Tibial nerve (tissue), 4 donors: Measurements from ENCODE around the gene PCBD2. TPM values are rescaled to one million over a fixed set of nuclear protein-coding genes. Genes with fewer than 3 reads are reported as not detected.

ENCODE experiments used
- DNase-seq, 2 donors: peaks; one replicate each; pipeline ENCODE4 v3.0.0-alpha.2; 2019; ENCODE audit warnings: low spot score in 2 of 2
- H3K27ac ChIP-seq, 4 donors: fragments of 200-600 bp; sonication (generic) in 3 of 4; one replicate each; pipeline ENCODE4 v1.5.1; 2017 to 2019; ENCODE audit warnings: mild to moderate bottlenecking in 1 of 4
- H3K27me3 ChIP-seq, 2 donors: fragments of 200-600 bp; sonication (generic) in 1 of 2; one replicate each; pipeline versions ENCODE4 v1.5.1 to v1.6.0; 2017 to 2019
- H3K36me3 ChIP-seq, 3 donors: fragments of 200-600 bp; sonication (generic); one replicate each; pipeline ENCODE4 v1.5.1; 2018 to 2019
- H3K4me1 ChIP-seq, 4 donors: fragments of 200-600 bp; sonication (generic) in 3 of 4; one replicate each; pipeline ENCODE4 v1.5.1; 2017 to 2019
- H3K4me3 ChIP-seq, 4 donors: fragments of 200-600 bp; sonication (generic) in 3 of 4; one replicate each; pipeline ENCODE4 v1.5.1; 2017 to 2019; ENCODE audit warnings: mild to moderate bottlenecking in 1 of 4, moderate library complexity in 1 of 4
- H3K9me3 ChIP-seq, 4 donors: fragments of 200-600 bp; sonication (generic) in 3 of 4; one replicate each; pipeline ENCODE4 v1.5.1; 2017 to 2019
- CTCF ChIP-seq, 5 experiments: fragments of 200-600 bp in 3 of 5; fragments of 450-650 bp in 2 of 5; sonication (generic) in 3 of 5; IDR thresholded peaks; one replicate each; pipeline ENCODE4 v1.5.1; 2016 to 2019; ENCODE audit warnings: antibody characterized with exemption in 5 of 5, mild to moderate bottlenecking in 3 of 5, moderate library complexity in 2 of 5
- EP300 ChIP-seq, 2 donors: sonication (generic); formaldehyde crosslinking; IDR thresholded peaks; one replicate each; pipeline ENCODE4 v1.6.1; 2017; ENCODE audit warnings: antibody characterized with exemption in 2 of 2, mild to moderate bottlenecking in 1 of 2
- POLR2A ChIP-seq, 2 donors: fragments of 450-650 bp; IDR thresholded peaks; one replicate each; pipeline ENCODE4 v1.6.1; 2017; ENCODE audit warnings: antibody characterized with exemption in 2 of 2, mild to moderate bottlenecking in 2 of 2, moderate library complexity in 2 of 2
- WGBS, 2 donors: methylation state at CpG; one replicate each; pipeline ENCODE4 v1.1.5; 2018; 5-methylcytosine and 5-hydroxymethylcytosine counted together
- total RNA-seq, 4 donors: library from RNA; depleted of rRNA; stranded (reverse); fragments of >200 nt; gene quantifications; one replicate each; pipeline ENCODE4 v1.1.0, GENCODE V29; 2016

PCBD2 gene
- total RNA-seq, 4 donors from 2014 or later: 5.7 to 11.0 (median 7.9) TPM

- TF ChIP-seq CTCF (IDR thresholded peaks at IDR 0.05): no peak
- no peak for TF ChIP-seq EP300 (IDR thresholded peaks at IDR 0.05)
- no peak for TF ChIP-seq POLR2A (IDR thresholded peaks at IDR 0.05)
- Histone ChIP-seq H3K27me3 (no peaks in the 10 kb centered on the region), H3K27ac (no peak overlapping the region), H3K4me1 (no peaks in the 10 kb centered on the region), H3K4me3 (no peak overlapping the region), H3K9me3 (peaks cover 0 to 7% (median 0%) of the 10 kb centered on the region in 4 donors), H3K36me3 (peaks cover 0 to 6% (median 0%) of the 10 kb centered on the region in 3 donors)
- DNase-seq: no peak
- WGBS, 2 donors: 72 to 74% methylated on average over 5 of the region's 5 CpGs
These were observed 44.4 kb downstream of the PCBD2 start for GRCh38 chr5:134949316-134949715.

- DNase-seq: no peak
- H3K36me3 ChIP-seq: peaks cover 0 to 42% (median 0%) of the 10 kb centered on the region in 3 donors
- no peaks in the 10 kb centered on the region for H3K27me3 ChIP-seq
- H3K4me1 ChIP-seq: no peaks in the 10 kb centered on the region
- peaks cover 0 to 12% (median 0%) of the 10 kb centered on the region in 4 donors for H3K9me3 ChIP-seq
- H3K4me3 ChIP-seq: no peak overlapping the region
- TF ChIP-seq CTCF (IDR thresholded peaks at IDR 0.05) (no peak), EP300 (IDR thresholded peaks at IDR 0.05) (no peak), POLR2A (IDR thresholded peaks at IDR 0.05) (no peak)
- H3K27ac ChIP-seq: no peak overlapping the region
- WGBS, 2 donors: 76 to 87% methylated on average over 4 of the region's 4 CpGs
These were observed 53.1 kb downstream of the PCBD2 start for GRCh38 chr5:134957920-134958608.

- Histone ChIP-seq H3K4me1 (no peaks in the 10 kb centered on the region), H3K9me3 (peaks cover 0 to 11% (median 0%) of the 10 kb centered on the region in 4 donors), H3K4me3 (no peak overlapping the region), H3K27me3 (no peaks in the 10 kb centered on the region), H3K27ac (no peak overlapping the region), H3K36me3 (peaks cover 0 to 47% (median 0%) of the 10 kb centered on the region in 3 donors)
- DNase-seq: no peak
- TF ChIP-seq CTCF (IDR thresholded peaks at IDR 0.05): no peak
- no peak for TF ChIP-seq EP300 (IDR thresholded peaks at IDR 0.05)
- TF ChIP-seq POLR2A (IDR thresholded peaks at IDR 0.05): no peak
- WGBS, 2 donors: 40 to 44% methylated on average over 3 of the region's 3 CpGs
These were observed 53.8 kb downstream of the PCBD2 start for GRCh38 chr5:134958755-134959154.

GRCh38 chr5:134963098-134963497 lies 58.2 kb downstream of the PCBD2 start:
- Histone ChIP-seq H3K27ac (no peak overlapping the region), H3K4me3 (no peak overlapping the region), H3K9me3 (no peaks in the 10 kb centered on the region), H3K27me3 (no peaks in the 10 kb centered on the region), H3K4me1 (no peaks in the 10 kb centered on the region), H3K36me3 (peaks cover 0 to 63% (median 0%) of the 10 kb centered on the region in 3 donors)
- no peak for TF ChIP-seq EP300 (IDR thresholded peaks at IDR 0.05)
- no peak for TF ChIP-seq CTCF (IDR thresholded peaks at IDR 0.05)
- TF ChIP-seq POLR2A (IDR thresholded peaks at IDR 0.05): no peak
- DNase-seq: no peak

- H3K27ac ChIP-seq: no peak overlapping the region
- no peak overlapping the region for H3K4me3 ChIP-seq
- H3K27me3 ChIP-seq: no peaks in the 10 kb centered on the region
- H3K36me3 ChIP-seq: peaks cover 0 to 63% (median 0%) of the 10 kb centered on the region in 3 donors
- H3K9me3 ChIP-seq: no peaks in the 10 kb centered on the region
- 76 to 78% methylated on average over 12 of the region's 12 CpGs for WGBS, 2 donors
- no peaks in the 10 kb centered on the region for H3K4me1 ChIP-seq
- TF ChIP-seq EP300 (IDR thresholded peaks at IDR 0.05) (no peak), CTCF (IDR thresholded peaks at IDR 0.05) (no peak), POLR2A (IDR thresholded peaks at IDR 0.05) (no peak)
- DNase-seq: no peak
These were observed 59.7 kb downstream of the PCBD2 start for GRCh38 chr5:134964359-134965270.
